Right lobe of liver (tissue), 6 donors: ENCODE measurements around the gene TASL. TPM values are rescaled to one million over a fixed set of nuclear protein-coding genes. Genes with fewer than 3 reads are reported as not detected.

Source experiments
- ATAC-seq, 4 donors: fragments of 200-7000 bp; cut with Tn5 transposase; one replicate each; pipeline ENCODE4 v1.9.1; 2020; ENCODE audit warnings: mild to moderate bottlenecking in 4 of 4, moderate library complexity in 4 of 4
- DNase-seq, 3 donors: peaks; one replicate each; pipeline ENCODE4 v3.0.0-alpha.2; 2020
- H3K27ac ChIP-seq, 3 donors: fragments of 200-600 bp; one replicate each; pipeline ENCODE4 v1.8.0; 2022
- H3K27me3 ChIP-seq, 2 donors: fragments of 200-600 bp; one replicate each; pipeline ENCODE4 v1.8.0; 2022
- H3K36me3 ChIP-seq, 4 donors: fragments of 200-600 bp; sonication (generic) in 1 of 4; one replicate each; pipeline versions ENCODE4 v1.5.1 to v1.8.0; 2017 to 2022; ENCODE audit warnings: control low read depth in 1 of 4
- H3K4me1 ChIP-seq, 4 donors: fragments of 200-600 bp; sonication (generic) in 1 of 4; one replicate each; pipeline versions ENCODE4 v1.5.1 to v1.8.0; 2017 to 2022; ENCODE audit warnings: control low read depth in 1 of 4
- H3K4me3 ChIP-seq, 3 donors: fragments of 200-600 bp; one replicate each; pipeline ENCODE4 v1.8.0; 2022
- H3K9me3 ChIP-seq, 4 donors: fragments of 200-600 bp; sonication (generic) in 1 of 4; one replicate each; pipeline versions ENCODE4 v1.5.1 to v1.8.0; 2017 to 2022; ENCODE audit warnings: control low read depth in 1 of 4
- POLR2A ChIP-seq: fragments of 450-650 bp; IDR thresholded peaks from one replicate; pipeline ENCODE4 v1.6.1; 2017; ENCODE audit warnings: antibody characterized with exemption, mild to moderate bottlenecking
- WGBS: methylation state at CpG from one replicate; pipeline ENCODE4 v1.1.6; 2018; ENCODE audit warnings: low coverage, low lambda C conversion rate; ENCODE audit not compliant: insufficient coverage; ENCODE audit errors: missing lambda C conversion rate; 5-methylcytosine and 5-hydroxymethylcytosine counted together
- intact Hi-C, 2 donors: fragments of 100-400 bp; cut with DNase I; formaldehyde crosslinking; loops; one replicate each; pipeline versions ENCODE4 v1.11.2 to v1.14.1; 2022
- total RNA-seq, 6 experiments: library from RNA; depleted of rRNA in 2 of 6; stranded (reverse); fragments of >200 nt in 2 of 6; fragmentation: NEBNext Ultra II Directional in 3 of 6; extraction: Animal tissue kit (Norgen Biotek cat#: 25700) in 3 of 6; gene quantifications; one replicate each; pipeline versions ENCODE4 v1.1.0 to v1.2.4, GENCODE V29; 2016 to 2023
- TF ChIP-seq, protein P1 (sequence below), 4 donors: fragments of 200-600 bp in 3 of 4; fragments of 450-650 bp in 1 of 4; IDR thresholded peaks; one replicate each; pipeline versions ENCODE4 v1.5.1 to v1.8.0; 2016 to 2022; ENCODE audit warnings: antibody characterized with exemption in 4 of 4, mild to moderate bottlenecking in 2 of 4
- donor health status: DM: no; HTN: yes; CAD: no.
- donor health status: DM: no; HTN: no; CAD: no.
- donor health status: DM: no; HTN: no; CAD: no.
- donor health status: DM: no; HTN: yes; CAD: no.
- donor health status: DM: no; HTN: yes; CAD: no.

The TASL gene
- total RNA-seq, 6 experiments from 2014 or later, result 0.35 to 1.3 (median 0.50) TPM; not detected in 1

DNA sequence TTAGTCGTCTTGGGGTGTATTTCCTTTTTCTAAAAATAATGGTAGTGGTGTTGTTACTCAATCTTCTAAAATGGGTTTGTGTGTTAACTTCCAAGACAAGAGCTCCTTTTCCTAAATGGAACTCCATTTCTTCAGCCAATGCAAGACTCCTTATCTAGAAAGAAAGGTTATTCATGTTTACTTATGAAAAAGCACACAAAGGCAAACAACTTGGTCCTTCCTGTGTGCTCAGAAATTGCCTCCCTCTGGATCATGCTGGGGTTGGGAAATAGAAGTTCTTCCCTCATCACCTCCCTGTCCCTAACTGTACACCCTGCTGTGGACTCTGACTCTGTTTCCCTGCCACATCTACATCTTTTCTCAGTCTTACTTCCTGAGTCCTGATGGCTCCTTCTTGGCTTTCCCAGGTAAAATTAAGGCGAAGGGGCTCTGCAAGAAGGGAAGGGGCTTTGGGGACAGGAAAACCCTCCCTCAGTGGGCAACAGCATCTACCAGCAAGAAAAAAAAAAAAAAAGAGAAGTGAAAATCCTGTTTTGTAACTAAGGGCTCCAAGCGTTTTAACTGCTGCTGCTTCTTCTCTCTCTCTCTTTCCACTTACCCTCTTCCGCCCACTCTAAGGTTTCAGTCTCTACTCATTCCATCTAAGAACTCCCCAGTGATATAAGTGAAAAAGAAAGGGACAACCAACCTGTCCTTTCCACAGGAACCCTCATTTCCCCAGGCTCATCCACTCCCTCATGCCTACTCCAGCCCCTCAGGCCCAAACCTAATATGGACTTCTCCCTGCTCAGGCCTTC is 19.8 kb upstream of the TASL start:
- Histone ChIP-seq H3K36me3 (no peaks in the 10 kb centered on the region), H3K4me3 (no peak overlapping the region), H3K4me1 (no peaks in the 10 kb centered on the region), H3K9me3 (no peaks in the 10 kb centered on the region), H3K27ac (no peak overlapping the region), H3K27me3 (peaks cover 0 to 4% of the 10 kb centered on the region in 2 donors)
- DNase-seq, result no peak
- 41% methylated on average over 4 of the region's 4 CpGs for WGBS
- intact Hi-C loops, result no loop called here
- TF ChIP-seq, protein P1, sequence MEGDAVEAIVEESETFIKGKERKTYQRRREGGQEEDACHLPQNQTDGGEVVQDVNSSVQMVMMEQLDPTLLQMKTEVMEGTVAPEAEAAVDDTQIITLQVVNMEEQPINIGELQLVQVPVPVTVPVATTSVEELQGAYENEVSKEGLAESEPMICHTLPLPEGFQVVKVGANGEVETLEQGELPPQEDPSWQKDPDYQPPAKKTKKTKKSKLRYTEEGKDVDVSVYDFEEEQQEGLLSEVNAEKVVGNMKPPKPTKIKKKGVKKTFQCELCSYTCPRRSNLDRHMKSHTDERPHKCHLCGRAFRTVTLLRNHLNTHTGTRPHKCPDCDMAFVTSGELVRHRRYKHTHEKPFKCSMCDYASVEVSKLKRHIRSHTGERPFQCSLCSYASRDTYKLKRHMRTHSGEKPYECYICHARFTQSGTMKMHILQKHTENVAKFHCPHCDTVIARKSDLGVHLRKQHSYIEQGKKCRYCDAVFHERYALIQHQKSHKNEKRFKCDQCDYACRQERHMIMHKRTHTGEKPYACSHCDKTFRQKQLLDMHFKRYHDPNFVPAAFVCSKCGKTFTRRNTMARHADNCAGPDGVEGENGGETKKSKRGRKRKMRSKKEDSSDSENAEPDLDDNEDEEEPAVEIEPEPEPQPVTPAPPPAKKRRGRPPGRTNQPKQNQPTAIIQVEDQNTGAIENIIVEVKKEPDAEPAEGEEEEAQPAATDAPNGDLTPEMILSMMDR (IDR thresholded peaks at IDR 0.05), result no peak
- TF ChIP-seq POLR2A, result no peak
- peak in 2 of 4 donors; percentile 30 to 33 for ATAC-seq

DNA sequence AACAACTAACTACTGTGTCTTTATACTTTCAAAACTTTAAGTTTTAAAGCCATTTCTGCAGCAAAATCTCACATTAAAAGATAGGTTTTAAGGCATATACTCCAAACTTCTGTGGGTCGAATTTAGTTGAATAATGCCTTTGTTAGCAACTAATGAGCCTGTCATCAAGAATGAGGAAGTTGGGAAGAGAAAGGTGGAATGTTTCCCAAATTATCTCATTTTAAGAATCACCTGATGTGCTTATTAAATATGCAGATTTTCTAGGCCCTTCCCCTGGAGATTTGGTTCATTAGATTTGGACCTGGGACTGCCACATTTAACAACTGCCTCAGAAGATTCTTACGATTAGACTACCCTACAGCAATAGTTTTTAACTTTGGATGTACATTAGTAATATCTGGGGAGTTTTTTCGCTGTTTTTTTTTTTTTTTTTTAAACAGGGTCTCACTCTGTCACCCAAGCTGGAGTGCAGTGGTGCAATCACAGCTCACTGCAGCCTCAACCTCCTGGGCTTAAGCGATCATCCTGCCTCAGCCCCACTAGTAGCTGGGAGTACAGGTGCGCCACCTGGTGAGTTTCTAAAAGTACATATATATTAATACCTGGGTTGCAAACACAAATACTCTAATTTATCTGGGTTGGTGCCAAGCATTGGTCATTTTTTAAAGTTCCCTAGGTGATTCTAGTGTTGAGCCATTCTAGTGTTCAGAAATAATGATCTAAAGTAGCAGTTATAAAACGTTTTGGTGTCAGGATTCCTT is 16.1 kb upstream of the TASL start:
- Histone ChIP-seq H3K27ac (no peak overlapping the region), H3K4me3 (no peak overlapping the region), H3K36me3 (no peaks in the 10 kb centered on the region), H3K9me3 (no peaks in the 10 kb centered on the region), H3K27me3 (peaks cover 0 to 4% of the 10 kb centered on the region in 2 donors), H3K4me1 (no peaks in the 10 kb centered on the region)
- DNase-seq (peak in 1 of 3 donors; percentile 29), ATAC-seq (peak in 3 of 4 donors; percentile 56 to 73 (median 58))
- no peak for TF ChIP-seq POLR2A
- TF ChIP-seq, protein P1 (IDR thresholded peaks at IDR 0.05), result peak; percentile 7 to 37 (median 16)
- intact Hi-C loops, result no loop called here
- WGBS, result 39% methylated on average over 6 of the region's 6 CpGs

DNA sequence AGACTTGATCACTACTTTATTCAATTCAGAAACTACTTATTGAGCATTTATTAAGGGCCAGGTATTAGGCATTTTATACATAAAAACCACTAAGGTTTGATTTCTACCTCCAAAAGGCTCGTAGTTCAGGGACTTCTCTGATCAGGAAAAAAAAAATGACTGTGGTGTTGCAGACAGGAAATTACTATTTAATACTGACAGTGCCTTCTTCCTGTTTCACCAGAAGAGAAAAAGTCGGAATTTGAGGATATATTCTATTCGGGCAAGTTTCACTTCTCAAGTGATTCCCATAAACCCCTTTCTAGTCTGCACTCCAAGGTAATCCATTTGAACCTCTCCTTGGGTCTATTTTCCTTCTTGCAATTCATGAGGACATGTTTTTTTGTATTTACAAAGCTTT is 15.3 kb upstream of the TASL start:
- WGBS, result 23% methylated on average over 3 of the region's 3 CpGs
- H3K4me1 ChIP-seq, result no peaks in the 10 kb centered on the region
- DNase-seq, result no peak
- no peak overlapping the region for H3K27ac ChIP-seq
- ATAC-seq, result no peak
- H3K9me3 ChIP-seq, result no peaks in the 10 kb centered on the region
- TF ChIP-seq, protein P1 (IDR thresholded peaks at IDR 0.05), result no peak
- TF ChIP-seq POLR2A, result no peak
- H3K27me3 ChIP-seq, result peaks cover 0 to 4% of the 10 kb centered on the region in 2 donors
- intact Hi-C loops, result no loop called here
- H3K4me3 ChIP-seq, result no peak overlapping the region
- H3K36me3 ChIP-seq, result no peaks in the 10 kb centered on the region

DNA sequence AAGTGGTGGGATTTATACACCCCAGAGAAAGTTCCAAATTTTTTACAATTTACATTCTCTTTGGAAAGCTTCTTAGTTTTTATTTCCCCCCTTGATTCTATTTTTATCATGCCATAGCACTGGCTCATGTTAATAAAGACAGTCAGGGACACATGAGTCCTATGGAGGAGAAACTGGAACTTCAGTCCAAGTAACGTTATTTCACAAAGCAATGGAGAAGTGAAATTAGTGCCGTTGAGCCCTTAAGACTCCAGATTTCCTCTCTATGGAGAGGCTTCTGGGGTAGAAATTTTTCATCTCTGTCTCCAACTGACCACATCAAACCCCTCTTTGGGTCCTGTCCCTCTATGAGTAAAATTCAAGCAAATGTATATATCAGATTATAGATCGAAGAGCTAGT is 12.8 kb upstream of the TASL start:
- ATAC-seq (peak in 3 of 4 donors; percentile 34 to 53 (median 49)), DNase-seq (no peak)
- TF ChIP-seq, protein P1 (IDR thresholded peaks at IDR 0.05), result no peak
- TF ChIP-seq POLR2A, result no peak
- Histone ChIP-seq H3K9me3 (no peaks in the 10 kb centered on the region), H3K4me1 (no peaks in the 10 kb centered on the region), H3K4me3 (no peak overlapping the region), H3K36me3 (no peaks in the 10 kb centered on the region), H3K27me3 (no peaks in the 10 kb centered on the region), H3K27ac (no peak overlapping the region)
- WGBS, result 46% methylated on average over 3 of the region's 3 CpGs
- intact Hi-C loops, result no loop called here
